PC-3 (cell line): ENCODE results near the gene PRKCE. TPM values are rescaled to one million over a fixed set of nuclear protein-coding genes. Genes with fewer than 3 reads are reported as not detected.

Source experiments
- ATAC-seq: fragments of 200-7000 bp; cut with Tn5 transposase; 2 replicates; pipeline ENCODE4 v1.9.1; 2020; ENCODE audit warnings: mild to moderate bottlenecking, moderate library complexity
- BruUV-seq: library from RNA; stranded (reverse); fragments of 400-500 nt; replicated peaks from 2 replicates; lab custom pipeline; 2021; lab: Mats Ljungman, UMichigan
- CTCF ChIA-PET: fragments of 300-600 bp; sonication (Branson Sonifier 250); formaldehyde crosslinking; loops from one replicate; lab custom pipeline; 2022; ENCODE audit warnings: antibody characterized with exemption; lab: Charles Lee
- POLR2A ChIA-PET: fragments of 300-600 bp; sonication (Branson Sonifier 250); formaldehyde crosslinking; loops from one replicate; lab custom pipeline; 2022; ENCODE audit warnings: antibody characterized with exemption; ENCODE audit not compliant: unreplicated experiment; lab: Charles Lee
- DNase-seq: peaks from one replicate; pipeline ENCODE4 v3.0.0-alpha.2; 2015
- H2AFZ ChIP-seq: fragments of 300-600 bp; sonication (generic); 2 replicates; pipeline ENCODE4 v1.6.0; 2016; ENCODE audit warnings: antibody characterized with exemption, low read length
- H3F3A ChIP-seq: fragments of 300-600 bp; sonication (generic); one replicate; pipeline ENCODE4 v1.6.0; 2017; ENCODE audit warnings: antibody characterized with exemption, low read length, control low read depth, mild to moderate bottlenecking; ENCODE audit not compliant: unreplicated experiment
- H3K27ac ChIP-seq: fragments of 300-600 bp; sonication (generic); 2 replicates; pipeline ENCODE4 v1.5.1; 2016; ENCODE audit warnings: mild to moderate bottlenecking, low read length
- H3K27me3 ChIP-seq: fragments of 300-600 bp; sonication (generic); 2 replicates; pipeline ENCODE4 v1.6.1; 2016; ENCODE audit warnings: low read length, mixed read lengths
- H3K36me3 ChIP-seq: fragments of 300-600 bp; sonication (generic); 2 replicates; pipeline ENCODE4 v1.6.1; 2016; ENCODE audit warnings: low read depth, mixed run types, low read length, mixed read lengths
- H3K4me1 ChIP-seq: fragments of 300-600 bp; sonication (generic); 2 replicates; pipeline ENCODE4 v1.5.1; 2016; ENCODE audit warnings: low read length; ENCODE audit not compliant: insufficient read depth
- H3K4me2 ChIP-seq: fragments of 300-600 bp; sonication (generic); 2 replicates; pipeline ENCODE4 v1.6.0; 2016; ENCODE audit warnings: low read length
- H3K4me3 ChIP-seq: fragments of 300-600 bp; sonication (generic); 2 replicates; pipeline ENCODE4 v1.5.1; 2016; ENCODE audit warnings: mild to moderate bottlenecking, low read length, mixed read lengths
- H3K79me2 ChIP-seq: fragments of 300-600 bp; sonication (generic); 2 replicates; pipeline ENCODE4 v1.6.1; 2017; ENCODE audit warnings: low read length, mixed read lengths
- H3K9ac ChIP-seq: fragments of 300-600 bp; sonication (generic); 2 replicates; pipeline ENCODE4 v1.6.0; 2016; ENCODE audit warnings: mild to moderate bottlenecking, low read length
- H3K9me2 ChIP-seq: fragments of 300-600 bp; sonication (generic); replicated peaks from 2 replicates; pipeline ENCODE4 v1.6.1; 2016; ENCODE audit warnings: mixed run types, low read length, mixed read lengths
- H3K9me3 ChIP-seq: fragments of 300-600 bp; sonication (generic); 2 replicates; pipeline ENCODE4 v1.6.1; 2016; ENCODE audit warnings: low read length, mixed read lengths
- H4K20me1 ChIP-seq: fragments of 300-600 bp; sonication (generic); 2 replicates; pipeline ENCODE4 v1.6.1; 2016; ENCODE audit warnings: low read length, mixed read lengths
- EZH2 ChIP-seq: fragments of 300-600 bp; sonication (generic); IDR thresholded peaks from one replicate; pipeline ENCODE4 v1.6.1; 2017; ENCODE audit warnings: antibody characterized with exemption, mild to moderate bottlenecking, low read length; ENCODE audit not compliant: unreplicated experiment
- EZH2phosphoT487 ChIP-seq: fragments of 300-600 bp; sonication (generic); IDR thresholded peaks from 2 replicates; pipeline ENCODE4 v1.6.1; 2018; ENCODE audit warnings: mild to moderate bottlenecking, antibody characterized with exemption, low read length, borderline replicate concordance
- intact Hi-C: fragments of 100-400 bp; cut with micrococcal nuclease; formaldehyde crosslinking; loops from 2 replicates; pipeline ENCODE4 v1.9.0; 2023
- total RNA-seq: library from RNA; depleted of rRNA; stranded (reverse); fragments of >200 nt; gene quantifications from 2 replicates; pipeline ENCODE4 v1.2.3, GENCODE V29; 2014
- TF ChIP-seq, protein P1 (sequence below): fragments of 300-600 bp; sonication (generic); conservative IDR thresholded peaks from 2 replicates; pipeline ENCODE4 v1.5.1; 2017; ENCODE audit warnings: antibody characterized with exemption, low read depth, mild to moderate bottlenecking, low read length

The PRKCE gene
- total RNA-seq, 1 experiment from 2014 or later, result 7.0 TPM

DNA sequence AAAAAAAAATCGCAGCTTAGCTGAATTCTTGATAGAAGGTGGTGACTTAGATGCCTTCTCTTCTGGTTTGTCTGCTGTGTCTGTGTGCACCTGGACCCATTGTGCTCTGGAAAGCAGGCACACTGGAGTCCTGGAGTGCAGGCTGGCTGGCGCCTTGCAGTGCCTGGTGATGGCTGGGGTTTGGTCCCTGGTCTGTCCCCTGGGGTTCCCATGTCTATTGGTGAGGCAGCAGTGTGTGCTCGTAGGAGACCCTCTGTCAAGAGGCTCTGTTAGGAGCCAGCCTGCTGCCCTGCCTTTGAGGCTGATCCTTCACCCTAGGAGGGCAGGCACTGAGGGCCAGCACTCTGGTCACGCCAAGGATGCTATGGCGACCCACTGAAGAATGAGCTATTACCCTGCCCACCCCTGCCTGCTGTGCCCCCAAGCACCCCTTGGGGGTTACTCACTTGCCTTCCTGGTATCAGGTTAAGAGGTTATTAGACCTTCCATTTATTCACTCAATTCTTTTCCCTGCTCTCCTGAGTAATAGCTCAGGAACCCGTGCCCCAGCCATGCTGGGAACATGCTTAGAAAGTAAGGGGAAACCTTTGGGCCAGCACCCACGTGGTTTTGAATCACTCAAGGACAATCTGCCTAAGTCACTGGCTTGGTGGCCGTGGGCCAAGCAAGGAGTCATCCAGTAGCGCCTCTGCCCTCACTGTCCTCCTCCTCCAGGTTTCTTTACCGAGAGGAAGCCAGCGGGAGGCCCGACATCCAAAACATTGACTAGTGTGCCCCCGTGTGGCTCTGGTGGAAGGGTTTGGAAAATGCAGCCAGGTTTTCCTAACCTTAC, 284.5 kb downstream of the PRKCE start:
- DNase-seq (peak; percentile 99), ATAC-seq (peak; percentile 62)
- no peaks in the 10 kb centered on the region for H3K79me2 ChIP-seq
- no peaks in the 10 kb centered on the region for H3K36me3 ChIP-seq
- H3K4me2 ChIP-seq, result peak overlapping the region; percentile 50
- no TSS peak for BruUV-seq
- no peaks in the 10 kb centered on the region for H4K20me1 ChIP-seq
- no peaks in the 10 kb centered on the region for H3K9me3 ChIP-seq
- ChIA-PET CTCF (interaction anchor here (0.5 to 1.5 kb wide), 6 partner anchors 132 to 754 kb away, joined by 3 to 12 read pairs (median 4); partner anchors contain the start of gene PRKCE), POLR2A (interaction anchor here (0.5 kb wide), 1 partner anchor 57 kb away, joined by 6 read pairs; no protein-coding TSS in a partner anchor)
- no peak overlapping the region for H2AFZ ChIP-seq
- peak overlapping the region; percentile 30; the same call in 1 of the 2 replicates for H3K9ac ChIP-seq
- H3F3A ChIP-seq, result peaks cover 8% of the 10 kb centered on the region
- H3K27me3 ChIP-seq, result no peaks in the 10 kb centered on the region
- H3K27ac ChIP-seq, result peak overlapping the region; percentile 67
- H3K9me2 ChIP-seq, result no peaks in the 10 kb centered on the region
- peaks cover 42% of the 10 kb centered on the region for H3K4me1 ChIP-seq
- TF ChIP-seq, protein P1, sequence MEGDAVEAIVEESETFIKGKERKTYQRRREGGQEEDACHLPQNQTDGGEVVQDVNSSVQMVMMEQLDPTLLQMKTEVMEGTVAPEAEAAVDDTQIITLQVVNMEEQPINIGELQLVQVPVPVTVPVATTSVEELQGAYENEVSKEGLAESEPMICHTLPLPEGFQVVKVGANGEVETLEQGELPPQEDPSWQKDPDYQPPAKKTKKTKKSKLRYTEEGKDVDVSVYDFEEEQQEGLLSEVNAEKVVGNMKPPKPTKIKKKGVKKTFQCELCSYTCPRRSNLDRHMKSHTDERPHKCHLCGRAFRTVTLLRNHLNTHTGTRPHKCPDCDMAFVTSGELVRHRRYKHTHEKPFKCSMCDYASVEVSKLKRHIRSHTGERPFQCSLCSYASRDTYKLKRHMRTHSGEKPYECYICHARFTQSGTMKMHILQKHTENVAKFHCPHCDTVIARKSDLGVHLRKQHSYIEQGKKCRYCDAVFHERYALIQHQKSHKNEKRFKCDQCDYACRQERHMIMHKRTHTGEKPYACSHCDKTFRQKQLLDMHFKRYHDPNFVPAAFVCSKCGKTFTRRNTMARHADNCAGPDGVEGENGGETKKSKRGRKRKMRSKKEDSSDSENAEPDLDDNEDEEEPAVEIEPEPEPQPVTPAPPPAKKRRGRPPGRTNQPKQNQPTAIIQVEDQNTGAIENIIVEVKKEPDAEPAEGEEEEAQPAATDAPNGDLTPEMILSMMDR, result peak; percentile 87
- no peak for TF ChIP-seq EZH2phosphoT487
- no peak for TF ChIP-seq EZH2
- intact Hi-C loops, result loop anchor here (1.0 kb wide), 5 partner anchors 85 to 351 kb away; no protein-coding TSS in a partner anchor
- no peak overlapping the region for H3K4me3 ChIP-seq

DNA sequence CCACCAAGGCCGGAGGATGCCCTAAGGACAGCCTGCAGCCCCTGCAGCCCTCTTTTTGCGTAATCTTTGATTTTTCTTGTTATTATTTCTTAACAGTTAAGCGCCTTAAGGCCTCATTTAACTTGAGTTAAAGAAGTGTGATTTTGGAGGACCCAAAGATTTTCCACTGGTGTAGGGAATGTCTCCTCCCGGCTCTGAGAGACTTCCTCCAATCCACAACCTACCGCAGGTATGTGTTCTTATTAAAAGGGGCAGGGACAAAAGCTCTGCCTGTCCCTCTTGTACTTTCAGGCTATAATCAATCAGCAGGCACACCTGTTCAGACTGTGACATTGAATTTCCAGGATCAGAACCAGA, 285.1 kb downstream of the PRKCE start:
- H3K4me2 ChIP-seq, result no peak overlapping the region
- H3F3A ChIP-seq, result peaks cover 8% of the 10 kb centered on the region
- peaks cover 42% of the 10 kb centered on the region for H3K4me1 ChIP-seq
- BruUV-seq, result no TSS peak
- H3K4me3 ChIP-seq, result no peak overlapping the region
- no peak overlapping the region for H2AFZ ChIP-seq
- no peak for ATAC-seq
- H3K9ac ChIP-seq, result no peak overlapping the region
- POLR2A ChIA-PET, result no interaction called here
- no peaks in the 10 kb centered on the region for H3K27me3 ChIP-seq
- DNase-seq, result no peak
- no peaks in the 10 kb centered on the region for H3K36me3 ChIP-seq
- TF ChIP-seq EZH2, result no peak
- TF ChIP-seq, protein P1, result peak; percentile 7; the same call in 1 of the 2 replicates
- H3K9me2 ChIP-seq, result no peaks in the 10 kb centered on the region
- H3K27ac ChIP-seq, result no peak overlapping the region
- intact Hi-C loops, result loop anchor here (1.0 kb wide), 5 partner anchors 85 to 351 kb away; no protein-coding TSS in a partner anchor
- H3K9me3 ChIP-seq, result no peaks in the 10 kb centered on the region
- CTCF ChIA-PET, result interaction anchor here (0.6 to 1.5 kb wide), 3 partner anchors 158 to 287 kb away, joined by 4 to 10 read pairs (median 5); no protein-coding TSS in a partner anchor
- H4K20me1 ChIP-seq, result no peaks in the 10 kb centered on the region
- no peaks in the 10 kb centered on the region for H3K79me2 ChIP-seq
